AG08395 (cell line): ENCODE results near the gene AMPD3.
"Not testable (repeated sequence)": the region's sequence is repeated elsewhere in the genome, so short reads cannot be mapped to it uniquely, and the experiment has no call there.

ENCODE experiments used
- DNase-seq: peaks from one replicate; pipeline ENCODE4 v3.0.0; 2012; ENCODE audit warnings: mixed read lengths, low spot score

The AMPD3 gene

GRCh38 chr11:10454878-10455631 lies at the start of gene AMPD3:
AMPD3 (plus strand) TSS chr11:10455264; CDS start chr11:10461520, 6,256 bp downstream.
- peak; percentile 95 for DNase-seq

GRCh38 chr11:10405865-10406592 lies 49.0 kb upstream of the AMPD3 start:
- DNase-seq, result peak; percentile 82

GRCh38 chr11:10407055-10407454 lies 48.0 kb upstream of the AMPD3 start:
- peak; percentile 50 for DNase-seq

- no peak for DNase-seq
Observed at GRCh38 chr11:10407749-10408685, 47.0 kb upstream of the AMPD3 start.

DNA sequence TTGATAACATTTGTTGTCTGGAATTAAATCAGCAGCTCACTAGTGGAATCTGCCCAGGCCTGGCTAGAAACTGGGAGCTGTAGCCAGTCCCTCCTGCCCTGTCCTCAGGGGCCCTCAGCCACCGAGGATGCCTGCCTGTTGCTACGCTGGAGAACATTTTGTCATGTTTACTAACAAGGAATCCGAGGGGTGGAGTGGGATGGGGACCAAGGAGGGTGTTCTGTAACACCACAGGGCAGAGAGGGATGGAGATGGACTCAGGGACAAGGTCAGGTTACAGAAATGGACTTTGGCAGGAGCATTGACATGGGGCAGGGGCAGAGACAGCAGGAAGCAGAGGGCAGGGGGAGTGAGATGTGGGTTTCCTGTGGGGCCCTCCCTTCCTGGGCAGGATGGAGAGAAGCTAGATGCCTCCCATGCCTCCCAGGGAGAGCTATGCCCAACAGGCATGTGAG lies 45.8 kb upstream of the AMPD3 start:
- no peak for DNase-seq

GRCh38 chr11:10410106-10410843 lies 44.8 kb upstream of the AMPD3 start:
- DNase-seq, result no peak

DNA sequence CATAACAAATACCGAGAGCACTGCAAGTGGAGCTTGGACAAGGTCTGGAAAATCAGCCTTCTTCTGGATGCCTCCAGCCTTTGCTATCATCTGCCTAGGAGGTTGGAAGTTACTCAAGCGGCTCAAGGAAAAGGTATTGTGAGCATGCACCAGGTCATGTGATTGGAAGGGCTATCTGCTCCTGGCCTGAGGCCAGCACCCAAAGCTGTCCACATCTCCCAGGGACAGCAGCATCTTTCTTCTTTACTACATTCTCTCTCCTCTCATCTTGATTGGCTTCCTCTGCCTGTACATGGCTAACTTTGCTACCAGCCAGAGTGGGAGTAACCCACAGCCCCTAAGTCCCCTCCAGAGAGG lies 44.2 kb upstream of the AMPD3 start:
- DNase-seq, result no peak

GRCh38 chr11:10412266-10412665 lies 42.8 kb upstream of the AMPD3 start:
- DNase-seq, result no peak

- no peak for DNase-seq
Observed at GRCh38 chr11:10413268-10413667, 41.8 kb upstream of the AMPD3 start.

GRCh38 chr11:10414181-10414580 lies 40.9 kb upstream of the AMPD3 start:
- no peak for DNase-seq

GRCh38 chr11:10414659-10415058 lies 40.4 kb upstream of the AMPD3 start:
- peak; percentile 67 for DNase-seq

DNA sequence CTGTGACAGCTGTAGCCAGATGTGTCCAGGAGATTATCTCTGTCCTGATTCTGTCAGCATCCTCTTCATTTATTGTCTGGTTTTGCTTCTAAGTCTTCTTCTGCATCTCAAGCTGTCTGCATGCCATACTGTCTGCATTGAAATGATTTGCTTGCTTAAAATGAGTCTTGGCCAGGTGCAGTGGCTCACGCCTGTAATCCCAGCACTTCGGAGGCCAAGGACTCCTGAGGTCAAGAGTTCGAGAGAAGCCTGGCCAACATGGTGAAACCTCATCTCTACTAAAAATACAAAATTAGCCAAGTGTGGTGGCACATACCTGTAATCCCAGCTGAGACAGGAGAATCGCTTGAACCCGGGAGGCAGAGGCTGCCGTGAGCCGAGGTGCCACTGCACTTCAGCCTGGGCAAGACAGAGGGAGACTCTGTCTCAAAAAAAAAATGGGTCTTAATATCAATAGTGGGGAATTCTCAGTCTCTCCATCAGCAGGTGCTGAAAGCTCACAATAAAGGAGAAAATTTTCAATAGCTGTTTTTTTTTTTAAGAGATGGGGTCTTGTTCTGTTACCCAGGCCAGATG lies 39.2 kb upstream of the AMPD3 start:
- DNase-seq, result no peak

DNA sequence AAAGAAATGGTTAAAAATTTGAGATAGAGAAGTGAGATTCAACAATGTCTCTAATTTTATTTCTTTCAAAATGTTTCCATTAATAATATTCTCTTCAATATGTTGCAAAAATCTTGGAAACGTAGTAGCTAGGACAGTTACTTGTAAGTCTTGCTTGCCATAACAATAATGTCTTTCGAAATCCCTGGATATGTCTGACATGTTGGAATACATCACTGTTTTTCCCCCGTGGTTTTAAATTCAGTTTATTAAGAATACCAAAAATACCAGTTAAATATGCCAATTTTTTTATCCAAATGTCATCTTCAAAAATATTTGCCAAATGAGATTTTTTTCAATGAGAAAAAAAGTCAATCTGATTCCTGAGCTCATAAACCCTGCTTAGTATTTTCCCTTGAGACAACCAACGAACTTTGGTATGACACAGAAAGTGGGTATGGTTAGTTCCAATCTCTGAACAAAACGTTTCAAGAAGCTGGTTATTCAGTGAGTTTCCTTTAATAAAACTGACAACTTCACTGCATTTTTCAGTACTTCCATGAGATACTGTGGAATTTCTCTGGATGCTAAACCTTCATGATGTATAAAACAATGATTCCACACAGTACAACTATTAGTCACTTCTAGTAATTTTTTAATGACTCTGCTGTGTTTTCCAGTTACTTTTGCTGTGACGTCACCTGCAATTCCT lies 36.7 kb upstream of the AMPD3 start:
- peak; percentile 58 for DNase-seq

- DNase-seq, result no peak
Observed at GRCh38 chr11:10418950-10419310, 36.1 kb upstream of the AMPD3 start.

DNA sequence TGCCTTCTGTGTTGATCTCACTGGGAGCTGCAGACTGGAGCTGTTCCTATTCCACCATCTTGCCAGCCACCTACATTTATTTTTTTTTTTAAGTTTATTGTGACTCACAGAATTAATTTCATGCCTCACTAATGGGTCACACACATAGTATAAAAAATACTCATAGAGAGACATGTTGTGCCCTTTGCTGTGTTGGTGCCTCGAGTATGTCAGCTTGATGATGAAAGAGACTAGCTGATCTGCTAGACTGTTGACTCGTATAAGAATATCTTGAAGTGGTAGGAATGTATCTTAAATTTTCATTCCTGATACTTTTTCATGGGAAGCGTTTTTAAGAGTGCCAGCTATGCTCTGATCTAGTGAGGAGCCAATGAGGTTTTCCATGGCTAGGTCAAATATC lies 28.6 kb upstream of the AMPD3 start:
- DNase-seq, result no peak

DNA sequence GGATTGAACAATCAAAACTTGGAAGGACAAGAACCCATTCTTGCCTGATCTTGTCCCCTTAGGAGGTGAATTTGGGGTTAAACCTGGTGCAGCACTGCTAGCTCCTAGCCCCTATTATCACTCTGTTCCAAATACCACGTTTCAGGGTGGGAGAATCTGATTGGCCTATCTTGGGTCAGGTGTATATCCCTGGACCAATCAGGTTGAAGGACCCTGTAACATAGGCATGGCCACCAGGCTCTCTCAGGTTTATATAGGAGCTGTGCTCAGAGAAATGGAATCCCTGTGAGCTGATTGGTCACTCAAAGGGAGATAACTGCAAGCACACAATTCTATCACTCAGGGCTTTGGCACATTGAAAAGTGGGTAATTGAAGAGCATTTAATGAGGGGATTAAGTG lies 26.6 kb upstream of the AMPD3 start:
- DNase-seq, result no peak

GRCh38 chr11:10429526-10429925 lies 25.5 kb upstream of the AMPD3 start:
- no peak for DNase-seq

GRCh38 chr11:10432493-10432892 lies 22.6 kb upstream of the AMPD3 start:
- no peak for DNase-seq

GRCh38 chr11:10432971-10433370 lies 22.1 kb upstream of the AMPD3 start:
- no peak for DNase-seq

DNA sequence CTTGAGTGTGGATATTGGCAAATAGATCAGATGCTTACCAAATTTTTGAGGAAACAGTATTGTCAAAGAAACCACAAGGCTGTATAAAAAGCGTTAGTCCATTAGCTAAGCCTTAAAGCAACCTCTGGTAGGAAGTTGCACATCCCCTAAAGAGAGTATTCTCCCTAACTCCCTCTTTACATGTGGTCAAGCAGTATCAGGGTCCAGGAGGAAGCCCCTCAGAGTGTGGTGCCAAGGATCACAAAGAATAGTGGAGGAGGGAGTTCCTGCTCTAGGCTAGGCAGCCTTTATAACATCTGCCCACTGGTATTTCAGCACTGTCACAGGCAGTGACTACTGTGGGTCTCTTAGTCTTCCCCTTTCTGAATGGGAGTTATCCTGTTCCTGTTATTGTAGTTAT lies 18.8 kb upstream of the AMPD3 start:
- DNase-seq, result no peak

GRCh38 chr11:10436683-10437082 lies 18.4 kb upstream of the AMPD3 start:
- not testable (repeated sequence) for DNase-seq
